Sigmoid colon (tissue), 7 donors: ENCODE measurements around the gene MGA. TPM values are rescaled to one million over a fixed set of nuclear protein-coding genes. Genes with fewer than 3 reads are reported as not detected.

Source experiments
- DNase-seq: peaks from one replicate; pipeline ENCODE4 v3.0.0-alpha.2; 2019
- H3K27ac ChIP-seq, 4 donors: fragments of 200-600 bp; sonication (generic); one replicate each; pipeline ENCODE4 v1.5.1; 2016 to 2019; ENCODE audit warnings: mild to moderate bottlenecking in 1 of 4
- H3K27me3 ChIP-seq, 3 donors: fragments of 200-600 bp; sonication (generic); one replicate each; pipeline ENCODE4 v1.5.1; 2019; ENCODE audit warnings: mild to moderate bottlenecking in 1 of 3
- H3K36me3 ChIP-seq, 4 donors: fragments of 200-600 bp; sonication (generic); one replicate each; pipeline ENCODE4 v1.5.1; 2016 to 2019
- H3K4me1 ChIP-seq, 4 donors: fragments of 200-600 bp; sonication (generic); one replicate each; pipeline ENCODE4 v1.5.1; 2017 to 2019
- H3K4me3 ChIP-seq, 4 donors: fragments of 200-600 bp; sonication (generic); one replicate each; pipeline ENCODE4 v1.5.1; 2017 to 2019; ENCODE audit warnings: mild to moderate bottlenecking in 2 of 4, moderate library complexity in 1 of 4
- H3K9me3 ChIP-seq, 4 donors: fragments of 200-600 bp in 3 of 4; sonication (generic) in 3 of 4; one replicate each; pipeline versions ENCODE4 v1.5.1 to v1.6.1; 2013 to 2019
- EP300 ChIP-seq, 4 donors: sonication (generic); formaldehyde crosslinking; IDR thresholded peaks; one replicate each; pipeline ENCODE4 v1.6.1; 2017; ENCODE audit warnings: antibody characterized with exemption in 4 of 4
- POLR2A ChIP-seq, 2 donors: fragments of 450-650 bp; IDR thresholded peaks; one replicate each; pipeline ENCODE4 v1.6.1; 2016; ENCODE audit warnings: antibody characterized with exemption in 2 of 2, mild to moderate bottlenecking in 2 of 2, moderate library complexity in 2 of 2
- POLR2AphosphoS5 ChIP-seq, 4 donors: sonication (generic); formaldehyde crosslinking; IDR thresholded peaks; one replicate each; pipeline ENCODE4 v1.6.1; 2017; ENCODE audit warnings: antibody characterized with exemption in 4 of 4
- WGBS, 2 donors: extraction: QIAGEN DNeasy Blood & Tissue Kit; methylation state at CpG; one replicate each; pipeline ENCODE4 v1.1.7; 2013; 5-methylcytosine and 5-hydroxymethylcytosine counted together
- intact Hi-C: fragments of 100-400 bp; cut with DNase I; formaldehyde crosslinking; loops from one replicate; pipeline ENCODE4 v1.15.1; 2023
- polyA plus RNA-seq, 3 donors: library from polyadenylated mRNA; stranded (reverse); fragments of 200-250 nt; gene quantifications; one replicate each; pipeline ENCODE4 v1.2.3, GENCODE V29; 2013
- total RNA-seq, 4 donors: library from RNA; depleted of rRNA; stranded (reverse); fragments of >200 nt; gene quantifications; one replicate each; pipeline ENCODE4 v1.1.0, GENCODE V29; 2016
- TF ChIP-seq, protein P1 (sequence below), 4 experiments: fragments of 450-650 bp in 3 of 4; fragments of 200-600 bp in 1 of 4; IDR thresholded peaks; one replicate each; pipeline ENCODE4 v1.5.1; 2016 to 2019; ENCODE audit warnings: antibody characterized with exemption in 4 of 4, mild to moderate bottlenecking in 3 of 4, moderate library complexity in 2 of 4
- donor health status: healthy with polysubstance abuse.
- donor health status: Bipolar disorder and iron deficiency.
- donor health status: healthy.

Gene MGA
- total and polyA plus RNA-seq, 7 donors = 1.4 to 64.8 (median 36.0) TPM

DNA sequence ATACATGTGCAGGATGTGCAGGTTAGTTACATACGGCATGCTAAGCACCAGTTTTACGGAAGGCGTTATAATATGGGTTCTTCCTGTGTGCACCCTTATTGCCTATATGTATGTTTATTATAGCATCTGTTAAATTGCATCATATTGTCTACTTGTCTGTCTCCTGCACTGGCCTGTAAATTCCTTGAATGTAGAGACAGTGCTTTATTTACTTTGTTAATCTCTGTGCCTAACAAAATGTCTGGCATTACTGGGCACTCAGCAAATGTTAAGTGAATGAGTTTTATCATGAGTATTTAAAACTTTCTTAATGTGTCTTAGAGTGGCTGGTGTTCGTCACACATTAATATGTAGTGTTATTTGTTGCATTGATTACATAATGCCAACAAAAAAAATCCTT is 23.8 kb downstream of the MGA start:
- WGBS, 2 donors = 89 to 91% methylated on average over 4 of the region's 4 CpGs
- Histone ChIP-seq H3K4me3 (no peak overlapping the region), H3K27me3 (no peaks in the 10 kb centered on the region), H3K27ac (no peak overlapping the region), H3K36me3 (no peaks in the 10 kb centered on the region), H3K9me3 (no peaks in the 10 kb centered on the region), H3K4me1 (peaks cover 0 to 26% (median 12%) of the 10 kb centered on the region in 4 donors)
- intact Hi-C loops = no loop called here
- DNase-seq = no peak
- TF ChIP-seq POLR2AphosphoS5 (IDR thresholded peaks at IDR 0.05) (no peak), EP300 (IDR thresholded peaks at IDR 0.05) (no peak), POLR2A (IDR thresholded peaks at IDR 0.05) (no peak)
- TF ChIP-seq, protein P1, sequence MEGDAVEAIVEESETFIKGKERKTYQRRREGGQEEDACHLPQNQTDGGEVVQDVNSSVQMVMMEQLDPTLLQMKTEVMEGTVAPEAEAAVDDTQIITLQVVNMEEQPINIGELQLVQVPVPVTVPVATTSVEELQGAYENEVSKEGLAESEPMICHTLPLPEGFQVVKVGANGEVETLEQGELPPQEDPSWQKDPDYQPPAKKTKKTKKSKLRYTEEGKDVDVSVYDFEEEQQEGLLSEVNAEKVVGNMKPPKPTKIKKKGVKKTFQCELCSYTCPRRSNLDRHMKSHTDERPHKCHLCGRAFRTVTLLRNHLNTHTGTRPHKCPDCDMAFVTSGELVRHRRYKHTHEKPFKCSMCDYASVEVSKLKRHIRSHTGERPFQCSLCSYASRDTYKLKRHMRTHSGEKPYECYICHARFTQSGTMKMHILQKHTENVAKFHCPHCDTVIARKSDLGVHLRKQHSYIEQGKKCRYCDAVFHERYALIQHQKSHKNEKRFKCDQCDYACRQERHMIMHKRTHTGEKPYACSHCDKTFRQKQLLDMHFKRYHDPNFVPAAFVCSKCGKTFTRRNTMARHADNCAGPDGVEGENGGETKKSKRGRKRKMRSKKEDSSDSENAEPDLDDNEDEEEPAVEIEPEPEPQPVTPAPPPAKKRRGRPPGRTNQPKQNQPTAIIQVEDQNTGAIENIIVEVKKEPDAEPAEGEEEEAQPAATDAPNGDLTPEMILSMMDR (IDR thresholded peaks at IDR 0.05) = no peak

DNA sequence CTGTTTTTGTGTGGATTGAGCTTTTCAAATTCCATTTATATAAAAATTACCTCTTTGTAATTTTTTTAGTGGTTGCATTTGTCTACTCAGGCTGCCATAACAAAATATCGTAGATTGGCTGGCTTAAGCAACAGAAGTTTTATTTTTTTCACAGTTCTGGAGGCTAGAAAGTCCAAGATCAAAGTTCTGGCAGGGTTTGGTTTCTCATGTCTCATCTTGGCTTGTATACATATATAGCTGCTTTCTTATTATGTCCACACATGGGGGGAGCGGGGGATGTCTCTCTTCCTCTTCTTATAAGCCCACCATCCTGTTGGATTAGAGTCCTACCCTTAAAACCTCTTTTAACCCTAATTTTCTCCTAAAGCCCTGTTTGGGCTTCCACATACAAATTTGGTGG is 28.5 kb downstream of the MGA start:
- WGBS, 2 donors = 75 to 85% methylated on average over 2 of the region's 2 CpGs
- H3K27ac ChIP-seq = no peak overlapping the region

DNA sequence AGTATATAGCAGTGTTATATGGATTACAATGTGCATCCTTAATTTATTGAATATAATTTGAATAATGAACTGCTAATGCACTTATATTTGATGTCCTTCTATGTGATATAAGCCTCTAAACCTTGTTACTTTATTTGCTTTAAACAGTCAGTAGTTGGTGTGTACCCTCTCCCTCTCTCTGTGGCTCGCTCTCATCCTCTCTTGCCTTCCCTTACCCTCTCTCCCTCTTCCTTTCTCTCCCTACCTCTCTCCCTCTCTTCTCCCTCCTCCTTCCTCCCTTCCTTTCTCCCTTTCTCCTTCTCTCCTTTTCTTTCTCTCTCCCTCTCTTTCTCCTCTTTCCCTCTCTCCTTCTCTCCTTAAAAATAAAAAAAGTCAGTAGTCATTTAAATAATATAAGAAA is 28.9 kb downstream of the MGA start:
- peaks cover 0 to 40% (median 17%) of the 10 kb centered on the region in 4 donors for H3K4me1 ChIP-seq
- WGBS, 2 donors = 97 to 100% methylated on average over 1 of the region's 1 CpG
- H3K36me3 ChIP-seq = no peaks in the 10 kb centered on the region

More for the DNA sequence above, 28.5 kb downstream of the MGA start:
- H3K36me3 ChIP-seq = no peaks in the 10 kb centered on the region
- no peak overlapping the region for H3K4me3 ChIP-seq
- no peaks in the 10 kb centered on the region for H3K27me3 ChIP-seq
- peaks cover 0 to 42% (median 19%) of the 10 kb centered on the region in 4 donors for H3K4me1 ChIP-seq
- no peak for DNase-seq
- H3K9me3 ChIP-seq = no peaks in the 10 kb centered on the region
- TF ChIP-seq POLR2A (IDR thresholded peaks at IDR 0.05) (no peak), EP300 (IDR thresholded peaks at IDR 0.05) (no peak), POLR2AphosphoS5 (IDR thresholded peaks at IDR 0.05) (no peak)
- TF ChIP-seq, protein P1 (IDR thresholded peaks at IDR 0.05) = no peak
- intact Hi-C loops = no loop called here

DNA sequence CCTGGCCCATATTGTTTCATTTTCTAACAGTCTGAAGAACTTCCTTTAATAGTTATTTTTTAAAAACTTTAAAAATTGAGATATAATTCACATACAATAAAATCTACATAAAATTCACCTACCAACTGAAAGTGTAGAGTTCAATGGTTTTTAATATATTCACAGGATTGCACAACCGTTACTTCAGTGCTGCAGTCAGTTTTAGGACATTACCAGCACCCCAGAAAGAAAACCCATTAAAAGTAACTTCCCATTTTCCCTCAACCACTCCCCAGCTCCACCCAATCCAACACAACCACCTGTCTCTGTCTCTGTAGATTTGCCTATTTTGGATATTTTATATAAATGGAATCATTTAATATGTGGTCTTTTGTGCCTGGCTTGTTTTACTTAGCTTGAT is 29.6 kb downstream of the MGA start:
- 92 to 93% methylated on average over 1 of the region's 1 CpG for WGBS, 2 donors
- TF ChIP-seq POLR2AphosphoS5 (IDR thresholded peaks at IDR 0.05) = no peak
- TF ChIP-seq POLR2A (IDR thresholded peaks at IDR 0.05) = no peak
- TF ChIP-seq, protein P1 (IDR thresholded peaks at IDR 0.05) = no peak

More for the DNA sequence above, 28.9 kb downstream of the MGA start:
- Histone ChIP-seq H3K4me3 (no peak overlapping the region), H3K9me3 (no peaks in the 10 kb centered on the region), H3K27ac (no peak overlapping the region), H3K27me3 (no peaks in the 10 kb centered on the region)
- no peak for TF ChIP-seq EP300 (IDR thresholded peaks at IDR 0.05)
- TF ChIP-seq POLR2A (IDR thresholded peaks at IDR 0.05) = no peak
- TF ChIP-seq, protein P1 (IDR thresholded peaks at IDR 0.05) = no peak
- TF ChIP-seq POLR2AphosphoS5 (IDR thresholded peaks at IDR 0.05) = no peak
- intact Hi-C loops = no loop called here
- no peak for DNase-seq

DNA sequence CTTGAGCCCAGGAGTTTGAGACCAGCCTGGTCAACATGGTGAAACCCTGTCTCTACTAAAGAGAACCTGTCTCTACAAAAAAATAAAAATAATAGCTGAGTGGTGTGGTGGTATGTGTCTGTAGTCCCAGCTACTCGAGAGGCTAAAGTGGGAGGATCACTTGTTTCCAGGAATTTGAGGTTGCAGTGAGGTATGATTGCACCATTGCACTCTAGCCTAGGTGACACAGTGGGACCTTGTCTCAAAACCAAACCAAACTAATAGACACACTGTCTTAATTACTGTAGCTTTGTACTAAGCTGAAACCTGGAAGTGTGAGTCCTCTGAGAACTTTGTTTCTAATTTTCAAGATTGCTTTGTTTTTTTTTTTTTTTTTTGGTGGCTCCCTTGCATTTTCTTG is 30.4 kb downstream of the MGA start:
- Histone ChIP-seq H3K36me3 (no peaks in the 10 kb centered on the region), H3K27ac (no peak overlapping the region), H3K27me3 (no peaks in the 10 kb centered on the region), H3K4me1 (peaks cover 0 to 38% (median 17%) of the 10 kb centered on the region in 4 donors), H3K9me3 (no peaks in the 10 kb centered on the region), H3K4me3 (no peak overlapping the region)
- intact Hi-C loops = no loop called here
- TF ChIP-seq EP300 (IDR thresholded peaks at IDR 0.05) = no peak
- DNase-seq = no peak
- WGBS, 2 donors = 74 to 86% methylated on average over 1 of the region's 1 CpG

More for the DNA sequence above, 29.6 kb downstream of the MGA start:
- DNase-seq = no peak
- no peak overlapping the region for H3K27ac ChIP-seq
- peaks cover 0 to 34% (median 17%) of the 10 kb centered on the region in 4 donors for H3K4me1 ChIP-seq
- H3K4me3 ChIP-seq = no peak overlapping the region
- intact Hi-C loops = no loop called here
- no peaks in the 10 kb centered on the region for H3K36me3 ChIP-seq
- H3K9me3 ChIP-seq = no peaks in the 10 kb centered on the region
- H3K27me3 ChIP-seq = no peaks in the 10 kb centered on the region
